ENCODE data around the gene DAAM1.

The DAAM1 gene

DNA sequence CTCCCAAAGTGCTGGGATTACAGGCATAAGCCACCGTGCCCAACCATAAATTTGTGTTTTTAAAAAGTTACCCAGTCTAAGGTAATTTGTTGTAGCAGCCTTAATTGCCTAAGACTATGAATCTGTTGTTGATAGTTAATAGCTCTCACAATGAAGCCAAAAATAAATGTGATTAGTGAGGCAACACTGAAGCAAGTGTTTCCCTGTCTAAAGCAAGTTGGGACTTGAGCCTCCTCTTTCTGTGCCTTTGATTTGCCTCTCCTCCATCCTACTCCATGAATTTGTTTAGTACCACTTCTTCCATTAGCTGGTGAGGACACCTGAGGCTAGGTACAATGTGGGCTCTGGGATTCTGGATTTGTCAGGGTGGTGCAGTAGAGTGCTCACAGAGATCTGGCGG is 36.8 kb downstream of the DAAM1 start:
- no peak for DNase-seq

DNA sequence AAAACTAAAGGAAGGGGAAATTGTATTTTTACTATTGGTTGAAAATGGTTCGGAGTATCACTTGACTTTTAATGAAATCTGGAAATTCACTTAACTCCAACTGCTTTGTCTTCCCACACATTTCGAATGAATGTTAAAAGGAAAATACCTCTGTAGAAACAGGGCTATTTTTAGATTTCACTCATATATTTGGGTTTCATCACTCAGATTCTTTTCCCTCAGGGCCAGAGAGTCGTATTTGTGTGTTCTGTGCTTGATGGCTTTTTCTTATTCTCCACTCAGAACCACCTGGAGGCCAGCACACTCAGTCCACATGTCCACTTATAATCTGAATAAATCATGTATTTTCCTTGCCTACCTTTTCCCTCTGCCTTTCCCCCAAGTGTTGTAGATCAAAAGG is 40.0 kb downstream of the DAAM1 start:
- no peak for DNase-seq

DNA sequence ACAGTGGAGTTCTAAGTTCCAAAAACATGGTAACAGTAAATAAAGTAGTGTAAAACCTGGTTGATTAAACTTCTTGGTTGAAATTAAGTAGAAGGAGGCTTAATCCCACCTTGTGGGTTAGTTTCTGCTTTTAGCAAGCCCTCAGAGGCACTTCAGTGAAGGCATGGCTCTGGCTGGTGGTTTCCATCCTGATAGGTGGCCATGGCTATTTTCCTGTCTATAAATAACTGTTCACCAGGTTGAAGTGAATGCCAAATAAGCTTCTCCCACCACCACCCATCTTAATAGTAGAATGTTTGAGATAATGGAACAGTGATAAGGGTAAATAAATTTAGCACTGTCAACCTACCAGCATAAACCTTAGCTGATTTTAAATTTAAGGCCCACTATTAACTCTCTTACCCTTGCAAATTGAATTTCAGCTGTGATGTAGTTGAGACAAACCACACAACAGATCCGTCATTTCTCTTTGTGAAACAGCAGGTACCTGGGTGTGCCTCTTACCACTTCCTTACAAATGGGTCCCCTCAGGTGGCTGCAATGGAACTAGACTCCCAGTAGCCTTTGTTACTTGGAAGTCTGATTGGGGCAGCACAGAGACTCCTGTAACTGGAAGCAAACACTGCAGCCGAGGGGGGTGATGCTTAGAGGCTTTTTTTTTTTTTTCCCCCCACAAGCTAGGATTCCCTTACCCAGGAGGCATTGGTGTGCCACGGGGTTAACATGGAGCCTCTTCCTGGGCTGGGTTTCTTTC is 41.4 kb downstream of the DAAM1 start:
- no peak for DNase-seq

DNA sequence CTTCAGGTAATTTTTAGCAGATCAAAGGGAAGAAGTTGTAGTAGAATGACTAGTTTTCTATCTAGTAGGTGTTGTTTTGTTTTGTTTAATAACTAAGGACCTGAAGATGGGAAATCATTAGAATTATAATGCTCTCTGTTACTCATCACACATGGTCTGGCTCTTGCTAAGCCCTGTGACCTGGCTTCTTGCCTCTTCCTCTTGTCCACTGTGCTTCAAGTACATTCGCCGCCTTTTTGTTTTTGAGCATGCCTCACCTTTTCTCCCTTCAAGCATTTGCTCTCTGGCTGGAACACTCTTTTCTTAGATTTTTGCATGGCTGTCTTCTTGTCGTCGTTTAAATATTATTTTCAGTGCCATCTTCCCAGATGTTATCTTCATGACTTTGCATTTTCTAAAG is 47.7 kb downstream of the DAAM1 start:
- no peak for DNase-seq

DNA sequence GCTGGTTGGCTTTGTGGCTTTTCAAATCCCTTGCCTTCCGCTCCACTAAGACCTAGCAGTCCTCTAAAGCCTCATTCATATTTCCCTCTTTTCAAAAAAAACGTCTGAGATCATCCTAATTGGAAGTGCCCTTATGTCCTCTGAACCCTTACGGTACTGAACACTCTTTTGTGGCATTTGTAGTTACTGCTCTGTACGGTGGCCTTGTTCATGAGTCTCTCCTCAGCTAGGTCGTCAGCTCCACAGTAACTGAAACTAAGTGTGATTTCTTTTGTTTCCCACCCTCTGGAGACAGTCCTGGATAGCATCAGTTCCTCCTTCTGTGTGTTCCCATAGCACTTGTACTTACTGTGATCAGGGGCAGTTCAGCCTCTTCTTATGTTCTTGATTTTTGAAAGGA is 49.7 kb downstream of the DAAM1 start:
- no peak for DNase-seq

DNA sequence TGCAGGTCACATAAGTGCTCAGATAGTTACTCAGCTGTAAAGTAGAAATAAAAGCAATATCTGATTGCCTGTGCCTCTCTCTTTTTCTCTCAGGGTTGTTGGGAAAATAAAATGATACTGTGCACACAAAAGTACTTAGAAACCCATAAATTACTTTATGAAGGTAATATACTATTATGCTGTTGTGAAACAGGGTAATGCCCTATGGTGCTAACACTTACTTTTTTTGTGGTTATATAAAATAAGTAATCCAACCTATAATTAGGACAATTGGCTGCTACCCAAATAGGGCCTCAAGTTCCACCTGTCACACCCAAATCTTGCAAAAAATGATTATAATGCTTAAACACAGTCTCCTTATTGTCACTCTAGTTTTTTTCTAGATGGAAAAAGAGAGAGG is 50.6 kb downstream of the DAAM1 start:
- DNase-seq, result no peak

DNA sequence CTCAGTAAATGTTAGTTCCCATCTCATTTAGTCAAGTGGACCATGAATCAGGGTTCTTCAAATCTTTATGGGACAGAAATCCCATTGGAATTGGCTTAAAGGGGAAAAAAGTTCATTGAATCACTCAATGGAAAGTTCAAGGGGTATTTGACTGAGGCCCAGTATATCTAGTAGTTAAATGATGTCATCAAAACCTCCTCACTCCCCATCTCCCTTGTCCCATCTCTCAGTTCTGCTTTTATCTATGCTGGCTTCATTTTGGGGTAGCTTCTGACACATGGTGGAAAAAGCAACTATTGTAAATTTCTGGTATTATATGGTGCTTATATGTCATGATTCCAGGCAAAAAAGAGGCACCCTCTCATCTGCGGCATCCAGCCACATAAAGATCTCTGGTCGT is 51.9 kb downstream of the DAAM1 start:
- no peak for DNase-seq

DNA sequence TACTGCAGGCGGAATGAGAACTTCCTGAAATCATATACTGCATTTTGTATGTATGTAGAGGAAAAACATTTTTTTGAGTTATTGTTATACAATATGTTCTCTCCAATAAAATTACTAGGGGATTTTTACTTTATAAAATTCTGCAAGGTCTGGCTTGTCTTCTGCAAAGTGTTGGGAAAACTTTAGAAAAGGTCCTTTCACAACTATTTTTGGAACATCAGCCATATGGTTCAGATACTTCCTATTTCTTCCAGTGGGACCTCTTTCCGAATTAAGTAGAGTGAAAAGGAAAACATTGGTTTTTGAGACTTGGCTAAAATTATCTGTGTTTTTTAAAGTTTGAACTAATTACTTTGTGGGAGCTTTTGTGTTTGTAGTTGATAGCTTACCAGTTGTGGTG is 52.7 kb downstream of the DAAM1 start:
- DNase-seq, result no peak

DNA sequence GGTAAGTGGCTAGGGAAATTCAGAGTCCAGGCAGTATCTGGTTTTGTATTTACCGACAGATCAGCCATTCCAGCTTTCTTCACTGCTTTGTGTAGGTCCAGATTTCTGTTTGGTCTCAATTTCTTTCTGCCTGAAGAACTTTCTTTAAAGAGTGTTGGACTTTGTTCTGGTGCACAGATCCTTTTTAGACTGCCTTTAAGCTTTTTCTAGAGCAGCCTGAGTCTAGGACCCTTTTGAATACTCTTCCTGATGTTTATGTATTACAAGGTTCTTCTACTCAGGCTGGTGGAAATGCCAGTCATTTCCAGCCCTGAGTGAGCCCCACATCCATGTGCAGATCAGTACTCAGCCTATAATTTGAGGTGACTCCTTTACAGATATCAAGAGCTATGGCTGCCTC is 54.7 kb downstream of the DAAM1 start:
- DNase-seq, result no peak

DNA sequence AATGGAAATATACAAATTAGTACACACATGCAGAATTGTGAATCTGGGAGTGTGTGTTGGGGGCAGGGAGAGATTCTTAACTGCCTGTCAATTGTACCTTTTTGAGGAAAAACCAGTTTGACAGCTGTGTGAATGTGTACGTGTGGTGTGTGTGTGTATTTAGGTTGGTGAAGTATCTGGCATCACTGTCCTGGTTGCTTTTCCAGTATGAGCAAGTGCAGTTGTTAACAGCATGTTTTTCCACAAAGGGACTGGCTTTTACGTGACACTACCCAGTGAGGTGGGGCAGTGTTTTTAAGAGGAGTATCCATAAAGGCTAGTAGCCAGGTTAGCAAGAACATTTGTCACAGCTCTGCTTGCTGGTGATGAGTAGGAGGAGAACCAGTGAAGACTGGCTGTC is 56.1 kb downstream of the DAAM1 start:
- DNase-seq, result no peak

DNA sequence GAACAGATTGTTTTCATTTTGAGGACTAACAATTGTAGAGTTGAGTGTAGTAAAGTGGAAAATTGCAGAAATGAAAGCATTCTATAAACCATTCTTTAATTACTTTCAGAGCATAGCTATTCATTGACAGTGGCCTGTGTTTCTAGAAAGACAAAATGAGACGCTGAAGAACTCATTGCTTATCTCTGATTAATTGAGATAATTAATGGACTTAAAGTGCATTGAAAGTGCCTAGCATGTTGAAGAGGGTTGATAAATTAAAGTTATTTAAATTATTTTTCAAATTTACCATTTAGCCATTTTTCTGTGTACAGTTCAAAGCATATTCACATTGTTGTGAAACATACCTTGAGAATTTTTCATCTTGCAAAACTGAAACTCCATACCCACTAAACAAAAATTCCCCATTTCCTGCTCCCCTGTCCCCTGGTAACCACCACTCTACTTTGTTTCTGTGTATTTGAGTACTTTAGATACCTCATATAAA is 57.4 kb downstream of the DAAM1 start:
- no peak for DNase-seq

DNA sequence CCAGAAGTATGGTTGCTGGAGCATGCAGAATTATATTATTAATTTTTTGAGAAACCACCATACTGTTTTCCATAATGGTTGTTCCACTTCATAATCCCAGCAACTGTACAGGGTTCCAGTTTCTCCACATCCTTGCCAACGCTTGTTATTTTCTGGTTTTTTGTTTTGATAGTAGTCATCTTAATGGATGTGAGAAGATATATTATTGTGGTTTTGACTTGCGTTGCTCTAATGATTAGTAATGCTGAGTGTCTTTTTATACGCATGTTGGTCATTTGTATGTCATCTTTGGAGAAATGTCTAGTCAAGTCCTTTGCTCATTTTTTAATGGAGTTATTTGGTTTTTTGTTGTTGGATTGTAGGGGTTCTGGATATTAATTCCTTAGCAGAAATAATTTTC is 58.1 kb downstream of the DAAM1 start:
- DNase-seq, result no peak

DNA sequence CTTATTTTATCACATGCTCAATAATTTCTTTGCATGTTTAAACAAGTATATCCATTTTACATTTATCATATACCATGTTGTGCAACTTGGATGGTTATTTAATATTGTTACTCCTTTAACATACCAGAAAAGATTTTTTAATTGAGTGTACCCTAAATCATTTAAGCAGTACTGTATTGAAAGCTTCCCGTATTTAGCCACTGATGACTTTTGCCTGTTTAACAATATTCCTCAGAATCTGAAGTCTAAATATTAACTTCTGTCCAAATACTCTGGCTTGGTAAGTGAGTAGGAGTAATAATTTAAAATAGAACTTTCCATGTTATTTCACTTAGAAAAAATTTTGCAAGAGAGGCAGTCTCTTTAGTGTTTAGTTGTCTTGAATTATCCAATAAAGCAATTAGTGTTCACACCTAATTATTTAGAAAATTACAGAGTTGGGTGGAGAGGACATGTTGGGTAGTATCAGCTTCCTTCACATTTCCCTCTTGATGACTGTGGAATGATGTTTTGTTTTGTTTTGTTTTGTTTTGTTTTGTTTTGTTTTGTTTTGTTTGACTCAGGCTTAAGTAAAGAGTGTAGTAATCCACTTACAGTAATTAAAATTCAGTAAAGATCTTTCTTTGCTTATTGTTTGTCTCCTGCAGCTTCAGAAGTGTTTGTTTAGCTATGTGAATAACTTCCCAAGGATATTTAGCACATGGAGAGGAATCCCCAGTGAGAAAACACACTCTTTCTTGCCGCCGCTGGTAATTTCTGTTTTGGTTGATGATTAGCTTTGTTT is 59.5 kb downstream of the DAAM1 start:
- no peak for DNase-seq

DNA sequence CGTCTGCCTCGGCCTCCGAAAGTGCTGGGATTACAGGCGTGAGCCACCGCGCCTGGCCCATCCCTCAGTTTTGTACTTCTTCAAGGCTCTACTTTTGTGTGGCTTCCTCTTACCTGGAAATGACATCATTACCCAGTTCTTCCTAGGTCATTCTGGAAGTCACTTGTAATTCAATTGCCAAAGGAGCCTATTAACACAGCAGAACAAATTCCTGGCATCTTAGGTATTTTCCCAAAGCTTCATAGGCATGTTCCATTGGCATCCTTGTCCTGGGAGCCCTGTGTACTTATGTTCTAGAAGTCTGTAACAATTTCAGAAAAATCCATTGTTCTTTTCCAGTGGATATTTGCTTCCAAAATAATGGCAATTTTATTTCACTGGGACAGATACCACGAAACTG is 60.6 kb downstream of the DAAM1 start:
- DNase-seq, result no peak

DNA sequence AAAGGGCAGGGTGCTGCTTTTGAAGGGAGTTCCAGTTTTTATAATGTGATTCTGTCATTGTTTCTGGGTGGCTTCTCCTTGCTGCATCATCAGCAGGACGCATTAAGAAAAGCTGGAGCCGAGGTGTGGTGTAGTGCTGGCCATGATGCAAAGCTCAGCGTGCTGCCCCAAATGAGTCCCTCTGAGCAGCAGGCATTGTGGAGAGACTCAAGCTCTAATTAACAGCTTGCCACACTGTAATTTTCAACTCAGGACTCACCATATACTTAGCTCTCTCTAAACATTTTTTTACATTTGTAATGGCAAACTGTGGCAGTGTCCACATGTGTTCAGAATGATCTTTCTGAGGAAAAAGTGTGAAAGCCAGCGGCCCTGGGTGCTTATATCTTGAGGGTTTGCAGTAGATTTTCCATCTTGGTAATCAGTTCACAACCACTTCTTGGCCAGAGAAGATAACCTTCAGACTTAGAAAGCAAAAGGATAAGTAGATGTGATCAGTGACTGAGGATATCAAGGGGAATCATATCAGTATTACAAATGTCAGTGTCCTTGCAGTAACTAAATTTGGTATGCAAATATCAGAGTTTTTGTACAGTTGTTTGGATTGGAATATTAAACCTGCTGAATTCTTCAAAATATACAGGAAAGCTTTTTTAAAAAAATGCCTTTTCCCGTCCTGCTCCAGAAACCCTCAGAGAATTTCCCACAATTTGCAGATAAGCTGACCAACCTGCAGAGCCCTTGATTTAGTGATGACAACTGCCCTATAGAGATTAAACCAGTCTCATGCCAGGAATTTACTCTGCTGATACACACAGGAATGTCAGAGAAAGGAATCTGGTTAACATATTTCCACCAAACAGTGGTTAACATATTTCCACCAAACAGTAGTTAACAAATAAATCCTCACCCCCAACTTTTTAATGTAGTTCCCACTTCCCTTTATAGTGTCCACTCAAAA is 63.6 kb downstream of the DAAM1 start:
- no peak for DNase-seq

DNA sequence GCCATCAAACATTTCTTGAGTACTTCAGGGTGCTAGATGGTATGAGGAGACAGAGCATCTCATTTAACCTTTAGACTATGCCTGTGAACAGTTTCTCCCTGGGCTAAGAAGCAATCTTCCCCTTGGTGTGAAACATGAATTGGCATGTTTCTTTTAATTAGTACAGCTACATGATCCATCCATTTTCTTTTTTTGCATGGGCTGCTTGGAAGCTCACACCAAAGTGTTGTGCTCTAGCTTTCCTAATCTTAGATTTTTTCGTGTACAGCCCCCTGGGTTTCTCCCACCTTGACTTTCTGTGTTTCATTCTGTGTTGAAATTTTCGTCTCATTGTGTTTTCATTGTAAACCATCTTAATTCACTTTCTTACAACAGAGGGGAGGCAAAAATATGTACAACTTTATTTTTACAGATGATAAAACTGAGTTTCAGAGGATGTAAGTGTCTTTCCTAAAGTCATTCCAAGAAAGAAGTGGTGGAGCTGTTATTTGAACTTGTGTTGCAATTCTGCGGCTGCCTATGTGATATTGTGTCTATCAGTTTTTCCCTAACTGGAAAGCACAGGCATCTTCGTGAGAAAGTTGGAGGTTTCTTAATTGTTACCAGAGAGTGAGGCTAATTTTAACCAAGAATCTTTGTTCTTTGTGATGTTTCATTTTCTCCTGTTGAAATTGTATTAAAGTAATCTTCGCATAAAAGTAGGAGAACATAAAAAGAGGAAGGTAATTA is 64.5 kb downstream of the DAAM1 start:
- DNase-seq, result no peak

DNA sequence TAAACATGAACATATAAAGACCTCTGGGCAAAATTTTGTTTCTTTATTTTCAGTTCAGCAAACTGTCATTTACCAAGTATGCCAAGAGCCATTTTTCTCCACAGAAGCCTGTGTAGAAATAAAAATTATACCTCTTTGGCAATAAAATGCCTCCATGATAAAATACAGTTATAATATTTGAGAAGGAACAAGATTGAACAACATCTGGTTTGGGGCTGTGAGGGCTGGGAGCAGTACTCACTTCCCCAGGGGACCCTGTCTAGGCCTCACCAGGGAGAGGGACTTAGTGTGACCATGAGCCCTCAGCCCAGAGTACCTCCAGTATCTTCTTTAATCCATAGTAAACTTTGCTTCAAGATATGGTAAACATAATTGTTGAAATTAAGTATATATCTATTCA is 65.1 kb downstream of the DAAM1 start:
- no peak for DNase-seq

DNA sequence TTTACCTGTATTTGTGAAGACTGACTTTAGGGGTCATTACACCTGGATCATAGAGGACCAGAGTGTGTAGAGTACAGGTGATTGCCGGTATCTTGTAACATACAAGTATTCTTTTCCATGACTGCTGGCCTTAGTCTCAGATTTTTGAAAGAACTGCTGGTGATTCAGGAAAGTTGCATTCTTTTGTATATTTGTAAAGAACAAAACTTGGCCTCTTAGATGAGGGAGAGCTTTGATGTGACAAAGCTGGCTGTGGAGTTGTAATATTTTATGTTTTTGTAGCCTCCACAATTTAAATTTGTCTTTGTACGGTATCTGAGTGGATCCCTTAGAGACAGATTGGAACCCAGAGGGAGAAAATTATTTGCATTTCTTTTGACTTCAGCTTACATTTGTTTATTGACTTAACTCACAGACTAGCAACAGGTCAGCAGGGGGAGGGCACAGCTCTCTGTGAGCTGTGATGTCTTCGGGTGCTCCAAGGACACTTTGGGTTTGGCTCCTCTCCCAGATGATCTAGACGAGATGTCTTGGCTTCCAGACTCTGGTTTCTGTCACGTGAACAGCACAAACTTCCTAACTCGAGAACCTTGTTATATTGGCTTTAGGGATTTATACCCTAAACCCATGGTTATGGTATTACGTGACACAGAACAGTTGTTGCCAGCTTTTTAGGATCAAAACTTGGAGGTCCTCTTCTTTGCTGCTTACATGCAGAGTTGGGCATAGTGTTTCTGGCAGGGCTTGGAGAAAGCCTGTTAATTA is 65.9 kb downstream of the DAAM1 start:
- DNase-seq, result no peak

DNA sequence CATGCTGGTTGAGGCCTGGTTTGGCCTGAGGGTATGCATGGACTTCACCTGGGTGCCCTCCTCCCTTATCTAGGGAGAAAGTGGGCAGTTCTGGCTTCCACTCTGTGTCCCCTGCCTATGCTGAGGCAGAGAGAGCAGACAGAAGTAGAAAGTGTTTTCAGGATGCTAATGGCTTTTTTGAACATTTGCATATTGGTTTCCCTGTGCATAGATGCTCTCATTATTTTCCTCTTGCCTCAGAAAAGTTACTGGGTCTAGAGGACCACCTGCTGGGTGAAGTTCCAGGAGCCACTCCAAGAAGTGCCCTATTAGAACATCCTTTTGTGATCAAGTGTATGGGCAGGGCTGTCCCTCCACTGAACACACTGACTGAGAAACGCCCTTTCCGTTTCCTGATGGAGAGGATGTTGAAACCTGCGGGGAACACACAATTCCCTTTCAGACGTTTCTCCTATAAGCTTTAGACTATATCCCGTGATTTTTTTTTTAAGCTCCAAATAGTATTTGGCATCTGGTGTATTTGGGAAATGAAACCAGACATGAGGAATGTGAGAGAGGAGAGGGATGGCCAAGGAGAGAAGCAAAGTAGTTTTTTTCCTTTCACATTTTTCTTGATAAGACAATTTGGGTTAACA is 66.6 kb downstream of the DAAM1 start:
- DNase-seq, result no peak

DNA sequence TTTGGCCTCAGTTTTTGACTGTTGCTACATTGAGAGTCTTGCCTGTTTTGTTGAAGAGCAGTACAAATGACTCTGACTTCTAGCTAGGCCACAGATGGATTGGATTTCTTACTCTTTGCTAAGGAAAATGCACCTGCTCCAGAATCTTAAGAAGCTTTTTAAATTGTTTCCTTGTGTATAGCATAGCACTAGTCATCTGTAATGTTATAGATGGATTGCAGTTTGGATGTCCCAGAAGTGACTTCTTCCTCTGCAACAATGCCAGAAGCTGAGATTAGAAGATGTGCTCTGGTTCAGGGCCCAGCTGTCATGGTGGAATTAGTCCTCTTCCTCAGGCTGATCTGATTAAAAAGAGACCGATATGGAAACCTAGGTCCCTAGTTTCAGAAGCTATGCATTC is 67.9 kb downstream of the DAAM1 start:
- no peak for DNase-seq

DNA sequence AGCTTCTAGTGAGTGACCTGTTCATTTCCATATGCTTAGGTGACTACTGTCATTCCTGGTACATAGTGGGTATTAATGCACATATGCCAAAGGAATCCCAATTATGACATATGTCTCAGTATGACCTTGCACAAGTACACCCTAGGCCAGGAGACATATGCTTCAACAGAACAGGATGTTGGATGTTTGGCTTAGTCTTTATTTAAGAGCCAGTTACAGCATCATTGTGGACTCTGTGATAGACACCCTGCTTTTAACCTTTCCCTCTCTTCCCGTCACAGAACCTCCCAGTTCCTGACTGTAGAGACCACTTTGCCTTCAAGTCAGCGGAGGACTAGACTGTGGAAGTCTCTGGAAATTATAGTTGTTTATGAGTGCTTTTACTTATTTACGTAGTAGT is 72.9 kb downstream of the DAAM1 start:
- no peak for DNase-seq

All from stimulated activated CD4-positive, alpha-beta T cell treated with anti-CD3 and anti-CD28 coated beads, Interleukin-4, amount 100 ng/mL, for 4 hours (primary cell).